ENCODE data around the gene HMG20B.

HMG20B gene

DNA sequence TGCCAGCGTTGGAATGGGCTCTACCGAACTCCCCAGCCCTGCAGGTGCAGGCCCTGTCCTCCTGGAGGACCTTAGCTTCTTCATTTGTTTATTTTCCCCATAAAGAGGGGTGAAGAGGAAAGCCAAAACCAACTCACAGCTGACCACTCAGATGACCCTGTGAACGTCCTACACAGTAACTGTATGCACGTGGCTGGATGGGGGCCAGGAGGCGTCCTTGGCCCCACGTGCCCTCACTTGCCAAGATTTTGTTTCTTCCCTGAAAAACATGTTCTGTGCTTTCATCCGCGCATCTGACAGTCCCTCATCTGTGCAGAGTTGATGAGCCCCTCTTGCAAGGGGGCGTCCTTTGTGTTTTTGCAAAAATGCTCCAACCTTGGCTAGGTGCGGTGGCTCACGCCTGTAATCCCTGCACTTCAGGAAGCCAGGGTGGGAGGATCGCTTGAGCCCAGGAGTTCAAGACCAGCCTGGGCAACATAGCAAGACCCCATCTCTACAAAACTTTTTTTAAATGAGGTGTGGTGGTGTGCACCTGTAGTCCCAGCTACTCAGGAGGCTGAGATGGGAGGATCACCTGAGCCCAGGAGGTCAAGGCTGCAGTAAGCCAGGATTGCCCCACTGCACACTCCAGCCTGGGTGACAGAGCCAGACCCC is 39.1 kb upstream of the HMG20B start:
- TF ChIP-seq, protein P1, sequence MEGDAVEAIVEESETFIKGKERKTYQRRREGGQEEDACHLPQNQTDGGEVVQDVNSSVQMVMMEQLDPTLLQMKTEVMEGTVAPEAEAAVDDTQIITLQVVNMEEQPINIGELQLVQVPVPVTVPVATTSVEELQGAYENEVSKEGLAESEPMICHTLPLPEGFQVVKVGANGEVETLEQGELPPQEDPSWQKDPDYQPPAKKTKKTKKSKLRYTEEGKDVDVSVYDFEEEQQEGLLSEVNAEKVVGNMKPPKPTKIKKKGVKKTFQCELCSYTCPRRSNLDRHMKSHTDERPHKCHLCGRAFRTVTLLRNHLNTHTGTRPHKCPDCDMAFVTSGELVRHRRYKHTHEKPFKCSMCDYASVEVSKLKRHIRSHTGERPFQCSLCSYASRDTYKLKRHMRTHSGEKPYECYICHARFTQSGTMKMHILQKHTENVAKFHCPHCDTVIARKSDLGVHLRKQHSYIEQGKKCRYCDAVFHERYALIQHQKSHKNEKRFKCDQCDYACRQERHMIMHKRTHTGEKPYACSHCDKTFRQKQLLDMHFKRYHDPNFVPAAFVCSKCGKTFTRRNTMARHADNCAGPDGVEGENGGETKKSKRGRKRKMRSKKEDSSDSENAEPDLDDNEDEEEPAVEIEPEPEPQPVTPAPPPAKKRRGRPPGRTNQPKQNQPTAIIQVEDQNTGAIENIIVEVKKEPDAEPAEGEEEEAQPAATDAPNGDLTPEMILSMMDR (conservative IDR thresholded peaks at IDR 0.05; ENCODE audit: control insufficient read depth, insufficient read depth, low read depth, low read length), result no peak
- no peak for DNase-seq (ENCODE audit: low read depth)
- H3K4me3 ChIP-seq (ENCODE audit: control insufficient read depth, low read depth, low read length), result no peak overlapping the region

DNA sequence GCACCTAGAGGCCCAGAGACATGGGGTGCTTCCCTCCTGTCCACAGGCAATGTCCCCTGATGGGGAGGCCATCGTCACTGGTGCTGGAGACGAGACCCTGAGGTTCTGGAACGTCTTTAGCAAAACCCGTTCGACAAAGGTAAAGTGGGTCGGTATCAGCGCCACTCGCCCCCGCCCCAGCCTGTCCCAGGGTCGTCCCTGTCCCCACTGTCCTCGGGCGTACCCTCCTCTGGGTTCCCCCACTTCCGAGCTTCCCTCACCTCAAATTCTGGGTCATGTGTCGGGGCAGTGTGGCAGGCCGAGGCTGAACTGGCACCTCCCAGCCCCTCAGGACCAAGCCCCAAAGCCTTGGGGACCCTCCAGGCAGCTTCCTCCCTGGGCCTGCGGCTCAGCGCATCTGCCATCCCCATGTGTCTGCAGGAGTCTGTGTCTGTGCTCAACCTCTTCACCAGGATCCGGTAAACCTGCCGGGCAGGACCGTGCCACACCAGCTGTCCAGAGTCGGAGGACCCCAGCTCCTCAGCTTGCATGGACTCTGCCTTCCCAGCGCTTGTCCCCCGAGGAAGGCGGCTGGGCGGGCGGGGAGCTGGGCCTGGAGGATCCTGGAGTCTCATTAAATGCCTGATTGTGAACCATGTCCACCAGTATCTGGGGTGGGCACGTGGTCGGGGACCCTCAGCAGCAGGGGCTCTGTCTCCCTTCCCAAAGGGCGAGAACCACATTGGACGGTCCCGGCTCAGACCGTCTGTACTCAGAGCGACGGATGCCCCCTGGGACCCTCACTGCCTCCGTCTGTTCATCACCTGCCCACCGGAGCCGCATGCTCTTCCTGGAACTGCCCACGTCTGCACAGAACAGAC is 38.1 kb upstream of the HMG20B start:
- no peak overlapping the region for H3K4me3 ChIP-seq (ENCODE audit: control insufficient read depth, low read depth, low read length)
- DNase-seq (ENCODE audit: low read depth), result no peak
- TF ChIP-seq, protein P1 (conservative IDR thresholded peaks at IDR 0.05; ENCODE audit: control insufficient read depth, insufficient read depth, low read depth, low read length), result no peak

DNA sequence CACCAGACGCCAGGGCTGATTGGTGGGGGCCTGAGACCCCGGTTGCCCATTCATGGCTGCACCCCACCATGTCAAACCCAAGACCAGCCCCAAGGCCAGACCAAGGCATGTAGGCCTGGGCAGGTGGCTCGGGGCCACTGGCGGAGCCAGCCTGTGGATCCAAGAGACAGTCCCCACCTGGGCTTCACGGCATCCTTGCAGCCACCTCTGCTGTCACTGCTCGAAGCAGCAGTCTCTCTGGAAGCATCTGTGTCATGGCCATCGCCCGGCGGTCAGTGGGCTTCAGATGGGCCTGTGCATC is 37.6 kb upstream of the HMG20B start:
- no peak for DNase-seq (ENCODE audit: low read depth)
- TF ChIP-seq, protein P1 (conservative IDR thresholded peaks at IDR 0.05; ENCODE audit: control insufficient read depth, insufficient read depth, low read depth, low read length), result no peak
- no peak overlapping the region for H3K4me3 ChIP-seq (ENCODE audit: control insufficient read depth, low read depth, low read length)

DNA sequence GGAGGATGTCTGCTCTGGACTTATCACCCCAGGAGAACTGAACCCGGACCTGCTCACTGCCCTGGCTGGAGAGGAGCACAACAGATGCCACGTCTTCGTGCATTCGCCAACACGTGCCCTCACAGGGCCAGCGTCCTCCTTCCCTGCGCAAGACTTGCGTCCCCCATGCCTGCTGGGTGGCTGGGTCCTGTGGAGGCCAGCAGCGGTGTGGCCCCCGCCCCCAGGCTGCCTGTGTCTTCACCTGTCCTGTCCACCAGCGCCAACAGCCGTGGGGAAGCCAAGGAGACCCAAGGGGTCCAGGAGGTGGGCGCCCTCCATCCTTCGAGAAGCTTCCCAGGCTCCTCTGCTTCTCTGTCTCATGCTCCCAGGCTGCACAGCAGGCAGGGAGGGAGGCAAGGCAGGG is 37.2 kb upstream of the HMG20B start:
- no peak for DNase-seq (ENCODE audit: low read depth)
- H3K4me3 ChIP-seq (ENCODE audit: control insufficient read depth, low read depth, low read length), result no peak overlapping the region
- TF ChIP-seq, protein P1 (conservative IDR thresholded peaks at IDR 0.05; ENCODE audit: control insufficient read depth, insufficient read depth, low read depth, low read length), result no peak

DNA sequence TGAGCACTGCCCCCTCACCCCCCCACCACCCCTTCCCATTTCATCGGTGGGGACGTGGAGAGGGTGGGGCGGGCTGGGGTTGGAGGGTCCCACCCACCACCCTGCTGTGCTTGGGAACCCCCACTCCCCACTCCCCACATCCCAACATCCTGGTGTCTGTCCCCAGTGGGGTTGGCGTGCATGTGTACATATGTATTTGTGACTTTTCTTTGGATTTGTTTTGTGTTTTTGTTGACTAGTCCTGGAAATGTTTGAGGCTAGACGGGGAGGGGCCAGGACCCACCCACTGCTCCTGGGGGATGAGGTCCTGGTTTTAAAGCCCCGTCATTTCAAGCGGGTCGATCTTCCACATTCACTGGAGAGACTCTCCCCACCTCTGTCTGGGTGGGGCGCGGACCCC is 36.8 kb upstream of the HMG20B start:
- DNase-seq (ENCODE audit: low read depth), result no peak
- TF ChIP-seq, protein P1 (conservative IDR thresholded peaks at IDR 0.05; ENCODE audit: control insufficient read depth, insufficient read depth, low read depth, low read length), result no peak
- no peak overlapping the region for H3K4me3 ChIP-seq (ENCODE audit: control insufficient read depth, low read depth, low read length)

DNA sequence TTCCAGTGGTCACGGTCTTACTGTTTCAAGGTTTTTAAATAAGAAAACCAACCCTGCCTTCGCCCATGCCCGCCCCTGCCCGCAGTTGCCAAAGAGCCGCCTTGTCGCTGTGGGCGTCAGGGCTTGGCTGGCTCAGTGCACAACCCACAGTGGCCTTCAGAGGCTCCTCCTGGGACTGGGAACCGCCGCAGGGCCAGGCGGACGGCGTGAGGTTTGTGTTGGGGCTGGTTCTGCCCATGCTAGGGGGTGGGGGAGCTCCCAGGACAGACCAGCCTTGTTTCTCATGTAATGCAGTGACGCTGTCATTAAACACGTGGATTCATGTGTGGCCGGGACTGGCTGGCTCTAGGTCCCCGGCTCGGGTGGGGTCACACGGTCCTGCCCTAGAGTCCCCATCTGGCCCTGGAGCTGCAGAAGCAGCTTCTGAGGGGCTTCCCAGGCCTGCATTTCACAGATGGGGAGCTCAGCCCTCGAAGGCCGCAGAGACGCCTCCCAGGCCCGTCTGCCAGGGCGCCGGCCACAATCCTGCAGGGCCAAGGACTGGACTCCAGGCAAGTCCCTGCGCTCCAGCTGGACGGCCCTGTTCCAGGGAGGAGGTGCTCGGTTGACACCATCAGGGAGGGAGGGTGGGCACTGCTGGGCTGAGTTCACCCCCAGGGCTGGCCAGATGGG is 36.2 kb upstream of the HMG20B start:
- TF ChIP-seq, protein P1 (conservative IDR thresholded peaks at IDR 0.05; ENCODE audit: control insufficient read depth, insufficient read depth, low read depth, low read length), result no peak
- no peak for DNase-seq (ENCODE audit: low read depth)
- H3K4me3 ChIP-seq (ENCODE audit: control insufficient read depth, low read depth, low read length), result no peak overlapping the region

Data from fibroblast of mammary gland (primary cell).